Fibroblast of lung (primary cell): Measurements from ENCODE around the gene STAG3.
"Not testable (repeated sequence)": the region's sequence is repeated elsewhere in the genome, so short reads cannot be mapped to it uniquely, and the experiment has no call there.

Source experiments
- CTCF ChIP-seq, 2 donors: IDR thresholded peaks in 1 of 2; conservative IDR thresholded peaks in 1 of 2; 1 replicate in 1 of 2; 2 replicates in 1 of 2; pipeline ENCODE4 v1.5.1; 2011 to 2012; ENCODE audit warnings: low read length in 2 of 2, control low read depth in 1 of 2, inconsistent platforms in 1 of 2, low read depth in 1 of 2, mild to moderate bottlenecking in 1 of 2
- EZH2 ChIP-seq: IDR thresholded peaks from 2 replicates; pipeline ENCODE4 v1.5.1; 2012; ENCODE audit warnings: low read length, control low read depth, mild to moderate bottlenecking; ENCODE audit errors: missing control alignments

GRCh38 chr7:100239975-100240374 is 62.3 kb downstream of the STAG3 start:
- not testable (repeated sequence) for TF ChIP-seq CTCF (conservative IDR thresholded peaks at IDR 0.05 in 1 of 2, IDR thresholded peaks at IDR 0.05 in 1 of 2; ENCODE audit: low read depth in 1 of 2, low read length in 2 of 2); EZH2
